Raji (cell line): ENCODE measurements around the gene FBXO45.

Experiments
- POLR2A ChIP-seq: IDR thresholded peaks from 2 replicates; pipeline ENCODE4 v1.6.1; 2011; ENCODE audit warnings: low read depth, low read length, control low read depth; ENCODE audit not compliant: insufficient read depth

The FBXO45 gene

DNA sequence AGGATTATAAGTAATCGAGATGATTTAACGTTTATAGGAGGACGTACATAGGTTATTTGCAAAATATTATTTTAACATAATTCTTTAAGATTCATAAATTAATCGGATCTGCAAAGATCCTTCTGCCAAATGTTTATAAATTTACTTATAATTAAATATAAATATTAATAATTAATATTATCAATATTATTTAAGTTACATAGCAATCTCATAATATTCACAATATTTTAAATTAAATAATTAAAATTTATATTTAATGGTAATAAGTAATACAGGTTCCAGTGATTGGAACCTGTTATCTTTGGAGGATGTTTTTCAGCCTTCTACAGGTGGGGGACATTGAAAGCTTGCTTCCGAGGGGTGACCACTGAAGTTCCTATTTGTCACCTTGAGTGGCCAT, 16.2 kb upstream of the FBXO45 start:
- no peak for TF ChIP-seq POLR2A

DNA sequence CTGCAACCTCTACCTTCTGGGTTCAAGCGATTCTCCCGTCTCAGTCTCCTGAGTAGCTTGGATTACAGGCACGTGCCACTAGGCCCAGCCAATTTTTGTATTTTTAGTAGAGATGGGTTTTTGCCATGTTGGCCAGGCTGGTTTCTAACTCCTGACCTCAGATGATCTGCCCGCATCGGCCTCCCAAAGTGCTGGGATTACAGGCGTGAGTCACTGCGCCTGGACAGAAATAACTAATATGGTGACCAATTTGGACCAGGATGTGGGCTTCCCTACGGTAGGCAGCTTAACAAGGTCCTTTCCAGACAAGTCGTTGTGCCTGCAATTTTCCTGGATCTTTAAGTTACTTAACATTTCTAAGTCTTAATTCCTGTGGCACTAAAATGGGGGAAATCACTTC, 14.9 kb upstream of the FBXO45 start:
- TF ChIP-seq POLR2A: no peak

DNA sequence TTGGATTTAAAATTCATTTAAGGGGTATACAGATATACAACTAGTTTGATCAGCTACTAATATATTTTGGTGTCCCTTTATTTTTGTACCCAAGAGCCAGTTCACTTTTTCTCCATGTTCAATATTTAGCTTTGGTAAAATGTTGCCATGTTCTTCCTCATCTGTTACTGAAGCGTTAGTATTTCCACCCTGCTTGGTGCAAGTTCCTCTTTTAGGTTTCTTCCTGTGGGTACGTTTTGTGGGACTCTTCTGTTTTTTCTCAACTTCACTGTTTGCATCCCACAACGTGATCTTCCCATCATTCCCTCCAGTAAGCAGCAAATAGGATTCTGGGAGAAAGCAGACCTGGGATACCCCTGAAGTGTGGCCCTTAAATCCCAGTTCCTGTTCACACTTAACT, 14.3 kb upstream of the FBXO45 start:
- TF ChIP-seq POLR2A: no peak

DNA sequence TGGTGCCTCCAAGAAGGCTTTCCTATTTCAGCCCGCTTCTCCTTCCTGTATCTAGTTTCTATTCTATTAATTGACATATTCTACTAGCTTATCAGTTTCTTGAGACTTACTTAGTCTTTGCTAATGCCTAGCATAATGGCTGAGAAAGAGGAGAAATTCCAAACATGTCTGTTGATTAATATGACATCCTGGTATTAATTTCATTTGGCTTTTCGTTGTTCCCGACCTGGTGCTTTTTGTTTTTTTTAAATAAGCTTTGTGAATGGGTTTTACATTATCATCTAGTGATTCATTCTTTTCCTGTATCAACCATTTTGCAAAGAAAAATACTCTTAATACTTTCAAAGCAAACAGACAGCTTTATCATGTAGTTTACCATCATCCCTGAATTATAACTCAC, 13.2 kb upstream of the FBXO45 start:
- TF ChIP-seq POLR2A: no peak

DNA sequence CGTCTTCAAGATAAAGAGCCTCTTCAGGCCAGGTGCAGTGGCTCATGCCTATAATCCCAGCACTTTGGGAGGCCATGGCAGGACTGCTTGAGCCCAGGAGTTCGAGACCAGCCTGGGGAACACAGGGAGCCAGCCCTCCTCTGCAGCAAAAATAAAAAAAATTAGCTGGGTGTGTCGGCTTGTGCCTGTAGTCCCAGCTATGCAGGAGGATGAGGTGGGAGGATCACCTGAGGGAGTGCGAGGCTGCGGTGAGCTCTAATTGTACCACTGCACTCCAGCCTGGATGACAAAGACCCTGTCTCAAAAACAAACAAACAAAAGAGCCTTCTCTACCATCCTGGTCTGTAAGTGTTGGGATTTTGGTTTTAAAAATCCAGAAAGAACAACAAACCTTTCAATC, 11.2 kb upstream of the FBXO45 start:
- no peak for TF ChIP-seq POLR2A

DNA sequence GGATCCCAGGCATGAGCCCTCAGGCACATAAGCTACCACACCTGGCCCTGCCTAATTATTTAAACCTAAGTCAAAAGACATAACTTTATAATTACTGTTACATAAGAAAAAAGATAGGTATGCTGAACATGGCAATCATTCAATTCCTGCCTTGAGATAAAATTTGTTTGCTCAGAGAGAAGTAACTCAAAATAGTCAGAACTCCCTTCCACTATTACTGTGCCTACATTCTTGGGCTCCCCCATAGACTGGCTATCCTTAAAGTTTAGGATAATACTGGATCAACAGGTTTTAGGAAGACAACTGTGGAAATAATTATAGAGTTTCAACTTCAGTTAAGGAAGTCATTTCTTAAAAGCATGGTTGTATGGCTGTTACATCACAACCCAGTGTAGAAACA, 10.0 kb upstream of the FBXO45 start:
- no peak for TF ChIP-seq POLR2A

DNA sequence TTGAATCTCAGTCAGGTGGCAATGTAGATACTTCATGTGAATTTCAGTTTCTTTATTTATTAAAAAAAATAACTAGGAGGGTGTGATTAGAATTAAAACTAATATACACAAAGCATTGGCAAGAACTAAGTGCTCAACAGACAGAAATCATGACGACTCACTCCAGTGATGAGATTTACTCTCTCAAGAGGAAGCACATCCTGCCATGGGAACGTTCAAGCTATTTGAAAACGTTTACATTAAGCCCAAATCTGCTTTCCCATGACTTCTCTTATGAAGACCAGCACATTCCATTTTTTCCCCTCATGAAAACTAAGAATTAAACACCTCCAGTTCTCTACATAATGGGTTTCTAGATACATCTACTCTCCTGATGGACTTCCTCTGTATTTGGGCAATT, 8.6 kb upstream of the FBXO45 start:
- TF ChIP-seq POLR2A: no peak

DNA sequence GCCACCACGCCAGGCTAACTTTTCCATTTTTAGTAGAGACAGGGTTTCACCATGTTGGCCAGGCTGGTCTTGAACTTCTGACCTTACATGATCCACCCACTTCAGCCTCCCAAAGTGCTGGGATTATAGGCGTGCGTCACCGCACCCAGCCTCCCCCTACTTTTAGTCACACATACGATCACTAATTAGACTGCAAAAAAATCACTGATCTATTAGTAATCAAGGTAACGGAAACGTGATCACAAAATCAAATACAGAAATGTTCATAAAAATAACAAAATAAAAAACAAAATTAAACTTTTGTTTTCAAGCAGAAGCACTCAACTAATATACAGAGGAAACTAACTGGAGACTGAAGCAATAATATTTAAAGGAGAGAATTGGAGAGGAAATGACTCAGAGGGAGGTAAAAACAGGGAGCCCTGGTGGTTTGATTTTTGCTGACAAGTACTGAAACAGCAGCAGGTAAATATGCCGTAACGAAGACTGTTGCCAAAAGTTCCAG, 4.7 kb upstream of the FBXO45 start:
- TF ChIP-seq POLR2A: no peak

DNA sequence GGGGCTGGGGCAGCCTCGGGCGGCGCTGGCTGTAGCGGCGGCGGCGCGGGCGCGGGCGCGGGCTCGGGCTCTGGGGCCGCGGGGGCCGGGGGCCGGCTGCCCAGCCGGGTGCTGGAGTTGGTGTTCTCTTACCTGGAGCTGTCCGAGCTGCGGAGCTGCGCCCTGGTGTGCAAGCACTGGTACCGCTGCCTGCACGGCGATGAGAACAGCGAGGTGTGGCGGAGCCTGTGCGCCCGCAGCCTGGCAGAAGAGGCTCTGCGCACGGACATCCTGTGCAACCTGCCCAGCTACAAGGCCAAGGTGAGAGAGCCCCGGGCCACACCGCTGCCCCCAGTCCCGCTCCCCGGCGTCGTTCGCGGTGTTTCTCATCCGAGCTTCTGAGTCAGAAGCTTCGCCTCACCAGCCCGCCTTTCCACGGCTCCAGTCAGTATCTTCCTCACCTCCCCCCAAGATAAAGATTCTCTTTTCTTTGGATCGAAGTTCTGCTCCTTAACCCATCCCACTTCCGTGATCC, 600 bp downstream of the FBXO45 start:
- TF ChIP-seq POLR2A: no peak

DNA sequence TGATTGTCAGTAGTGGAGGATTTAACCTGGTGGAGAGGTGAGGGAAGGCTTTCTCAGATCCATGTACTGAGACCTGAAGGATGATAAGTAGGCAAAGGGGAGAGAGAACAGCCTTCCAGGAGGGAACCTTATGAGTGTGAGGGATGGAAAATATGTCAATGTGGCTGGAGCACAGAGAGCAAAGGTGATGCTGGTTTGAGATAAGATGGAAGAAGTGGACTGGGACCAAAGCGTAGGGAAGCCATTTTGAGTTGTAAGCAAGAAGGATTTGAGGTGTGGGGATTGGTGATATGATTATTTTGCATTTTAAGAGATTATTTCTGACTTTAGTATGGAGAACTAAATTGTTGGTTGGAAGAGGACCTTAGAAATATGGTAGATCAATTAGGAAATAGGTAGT, 3.9 kb downstream of the FBXO45 start:
- no peak for TF ChIP-seq POLR2A

DNA sequence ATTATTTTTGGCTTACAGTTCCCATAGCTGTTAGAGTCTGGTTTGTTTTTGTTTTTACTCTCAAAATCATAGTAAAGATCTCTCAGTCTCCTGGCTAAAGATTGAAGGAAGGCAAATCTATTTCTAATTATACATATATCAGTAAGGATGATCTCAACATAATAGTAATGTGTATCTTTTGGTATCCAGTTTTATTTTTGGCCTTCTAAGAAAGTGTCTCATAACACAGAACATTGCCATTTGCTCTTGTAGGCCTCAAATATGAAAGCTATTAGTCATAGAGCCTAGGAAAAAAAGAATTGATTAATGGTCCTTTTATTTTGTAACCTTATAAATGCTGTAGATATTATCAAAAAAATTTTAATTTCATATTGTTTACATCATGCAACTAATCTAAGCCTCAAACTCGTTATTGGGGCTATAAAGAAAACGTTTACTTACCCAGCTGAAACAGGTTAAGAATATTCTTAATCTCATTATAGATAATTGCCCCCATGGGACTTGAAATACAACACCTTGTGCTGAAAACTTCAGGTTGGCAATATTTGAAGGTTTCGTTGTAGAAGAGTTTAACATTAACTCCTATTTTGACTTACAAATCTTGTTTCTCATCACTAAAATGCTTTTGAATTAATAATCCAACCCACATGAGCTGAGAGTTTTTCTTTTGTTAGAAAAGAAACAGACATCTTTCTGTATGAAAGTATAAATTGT, 16.7 kb downstream of the FBXO45 start:
- TF ChIP-seq POLR2A: no peak

DNA sequence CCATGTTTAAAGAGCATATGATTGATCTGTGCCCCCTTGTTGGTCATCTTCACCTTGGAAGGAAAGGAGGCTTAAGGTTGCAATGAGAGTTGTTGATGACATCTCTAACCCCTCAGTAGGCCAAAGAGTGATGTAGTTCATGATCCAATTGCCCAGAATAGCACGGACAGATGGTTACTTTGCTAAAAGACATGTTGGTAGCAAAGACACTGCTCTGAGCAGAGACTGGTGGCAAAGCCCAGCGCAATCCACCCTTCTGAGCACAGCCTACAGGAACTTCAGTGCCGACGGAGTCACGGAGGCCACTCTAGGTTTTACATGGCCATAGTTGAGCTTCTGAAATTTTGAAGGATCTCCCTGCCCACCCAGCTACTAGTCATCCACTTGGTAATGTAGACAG, 21.8 kb downstream of the FBXO45 start:
- no peak for TF ChIP-seq POLR2A

DNA sequence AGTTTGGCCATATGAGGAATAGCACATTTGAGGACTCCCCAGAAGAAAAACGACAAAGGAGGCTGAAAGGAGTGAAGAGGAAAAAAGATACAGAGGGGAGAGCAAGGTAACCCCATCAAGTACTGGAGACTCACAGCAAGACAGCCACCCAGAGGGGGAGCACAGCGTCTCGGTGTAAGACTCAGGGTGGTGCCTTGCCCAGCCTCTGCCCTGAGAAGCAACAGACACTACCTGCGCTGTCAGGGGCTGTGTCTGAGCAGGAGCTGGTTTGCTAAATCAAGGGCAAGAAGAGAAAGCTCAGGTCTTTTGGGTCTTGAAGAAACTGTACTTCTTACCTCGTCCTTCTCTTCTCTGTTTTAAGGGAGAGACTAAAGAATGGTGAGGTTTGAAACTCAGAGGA, 27.9 kb downstream of the FBXO45 start:
- no peak for TF ChIP-seq POLR2A

DNA sequence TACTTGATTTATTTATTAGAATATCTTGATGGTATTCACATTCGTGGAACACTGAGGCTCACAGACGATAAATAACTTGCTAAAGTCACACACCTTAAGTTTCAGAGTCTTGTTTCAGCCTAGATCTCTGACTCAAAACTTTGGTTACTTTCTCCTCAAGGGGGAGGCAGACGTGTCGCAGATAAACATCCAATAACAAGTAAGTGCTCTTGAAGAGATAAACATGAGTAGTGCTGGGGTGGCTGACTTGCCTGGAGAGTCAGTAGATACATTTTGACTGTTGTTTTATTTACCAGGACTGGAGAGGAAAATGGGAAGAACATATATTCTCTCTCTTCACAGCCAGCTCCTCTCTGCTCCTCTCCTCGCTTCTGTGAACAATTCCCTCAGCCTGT, 31.3 kb downstream of the FBXO45 start:
- TF ChIP-seq POLR2A: no peak

DNA sequence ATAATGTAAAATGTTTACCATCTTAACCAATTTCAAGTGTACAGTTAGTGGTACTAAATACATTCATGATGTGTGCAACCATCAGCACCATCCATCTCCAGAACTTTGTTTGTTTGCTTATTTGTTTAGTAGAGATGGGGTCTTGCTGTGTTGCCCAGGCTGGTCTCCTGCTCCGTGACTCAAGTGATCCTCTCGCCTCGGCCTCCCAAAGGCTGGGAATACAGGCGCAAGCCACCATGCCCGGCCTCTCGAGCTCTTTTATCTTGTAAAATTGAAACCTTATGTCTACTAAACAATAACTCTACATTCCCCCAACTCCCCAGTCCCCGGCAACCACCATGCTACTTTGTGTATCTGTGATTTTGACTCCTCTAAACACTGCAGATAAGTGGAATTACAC, 31.9 kb downstream of the FBXO45 start:
- TF ChIP-seq POLR2A: no peak

DNA sequence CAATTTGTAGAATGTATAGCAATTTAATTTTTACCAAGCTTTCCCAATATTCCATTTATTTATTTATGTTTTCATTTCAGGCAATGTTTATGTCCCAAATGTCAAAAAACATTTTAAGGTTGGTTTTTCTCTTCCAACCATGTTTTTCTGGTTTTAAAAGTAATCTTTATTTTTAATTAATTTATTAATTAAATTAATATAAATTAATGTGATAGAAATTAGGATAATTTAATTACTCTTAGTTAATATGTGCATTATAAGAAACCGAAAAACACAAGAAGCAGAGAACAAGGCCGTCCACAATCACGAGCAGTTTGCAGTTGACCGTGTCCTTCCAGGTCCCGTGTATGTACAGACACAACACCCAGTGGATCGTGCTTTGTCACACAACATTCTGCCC, 34.2 kb downstream of the FBXO45 start:
- no peak for TF ChIP-seq POLR2A

DNA sequence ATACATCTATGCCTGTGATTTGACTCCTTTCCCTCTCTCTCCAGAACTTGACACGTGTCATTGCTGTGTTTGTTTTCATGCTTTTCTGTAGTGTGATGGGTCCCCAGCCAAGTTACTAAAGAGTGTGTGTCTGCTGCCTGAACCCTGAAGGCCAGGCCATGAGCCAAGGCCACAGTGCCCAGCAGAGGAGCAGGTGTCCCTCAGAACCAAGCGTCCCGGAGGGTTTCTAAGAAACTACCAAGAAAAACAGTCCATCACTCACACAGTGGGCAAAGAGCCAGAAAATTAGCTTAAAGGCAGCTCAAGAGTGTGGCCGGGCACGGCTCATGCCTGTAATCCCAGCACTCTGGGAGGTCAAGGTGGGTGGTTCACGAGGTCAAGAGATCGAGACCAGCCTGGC, 35.2 kb downstream of the FBXO45 start:
- TF ChIP-seq POLR2A: no peak
